GM23248 (cell line): ENCODE data around the gene LRFN2.

Experiments used
- EZH2 ChIP-seq: fragments of 200-600 bp; sonication (generic); IDR thresholded peaks from 2 replicates; pipeline ENCODE4 v1.6.1; 2018; ENCODE audit warnings: antibody characterized with exemption, mild to moderate bottlenecking; ENCODE audit not compliant: insufficient read depth, poor library complexity, severe bottlenecking
- EZH2phosphoT487 ChIP-seq: fragments of 200-600 bp; sonication (generic); IDR thresholded peaks from 2 replicates; pipeline ENCODE4 v1.6.1; 2018; ENCODE audit warnings: antibody characterized with exemption, moderate library complexity, mild to moderate bottlenecking, low read depth; ENCODE audit not compliant: insufficient read depth

GRCh38 chr6:40563111-40563510 lies 24.1 kb downstream of the LRFN2 start:
- TF ChIP-seq EZH2phosphoT487 (no peak), EZH2 (no peak)
